B cell (primary cell): ENCODE results near the gene SRD5A1.

Experiments used
- EZH2 ChIP-seq: IDR thresholded peaks from 2 replicates; pipeline ENCODE4 v1.6.1; 2012; ENCODE audit warnings: borderline replicate concordance, low read depth, mild to moderate bottlenecking, moderate library complexity, low read length; ENCODE audit not compliant: insufficient read depth, poor library complexity, severe bottlenecking
- TF ChIP-seq, protein P1 (sequence below): fragments of 200-600 bp; IDR thresholded peaks from one replicate; pipeline ENCODE4 v1.8.0; 2022; ENCODE audit warnings: antibody characterized with exemption, mild to moderate bottlenecking

GRCh38 chr5:6593148-6594016, 39.9 kb upstream of the SRD5A1 start:
- TF ChIP-seq, protein P1, sequence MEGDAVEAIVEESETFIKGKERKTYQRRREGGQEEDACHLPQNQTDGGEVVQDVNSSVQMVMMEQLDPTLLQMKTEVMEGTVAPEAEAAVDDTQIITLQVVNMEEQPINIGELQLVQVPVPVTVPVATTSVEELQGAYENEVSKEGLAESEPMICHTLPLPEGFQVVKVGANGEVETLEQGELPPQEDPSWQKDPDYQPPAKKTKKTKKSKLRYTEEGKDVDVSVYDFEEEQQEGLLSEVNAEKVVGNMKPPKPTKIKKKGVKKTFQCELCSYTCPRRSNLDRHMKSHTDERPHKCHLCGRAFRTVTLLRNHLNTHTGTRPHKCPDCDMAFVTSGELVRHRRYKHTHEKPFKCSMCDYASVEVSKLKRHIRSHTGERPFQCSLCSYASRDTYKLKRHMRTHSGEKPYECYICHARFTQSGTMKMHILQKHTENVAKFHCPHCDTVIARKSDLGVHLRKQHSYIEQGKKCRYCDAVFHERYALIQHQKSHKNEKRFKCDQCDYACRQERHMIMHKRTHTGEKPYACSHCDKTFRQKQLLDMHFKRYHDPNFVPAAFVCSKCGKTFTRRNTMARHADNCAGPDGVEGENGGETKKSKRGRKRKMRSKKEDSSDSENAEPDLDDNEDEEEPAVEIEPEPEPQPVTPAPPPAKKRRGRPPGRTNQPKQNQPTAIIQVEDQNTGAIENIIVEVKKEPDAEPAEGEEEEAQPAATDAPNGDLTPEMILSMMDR, result no peak
- no peak for TF ChIP-seq EZH2
